Progenitor cell of endocrine pancreas (in vitro differentiated cells): ENCODE results near the gene PON3. TPM values are rescaled to one million over a fixed set of nuclear protein-coding genes. Genes with fewer than 3 reads are reported as not detected.

Experiments
- DNase-seq: peaks from one replicate; pipeline ENCODE4 v3.0.0; 2021; ENCODE audit warnings: low spot score; ENCODE audit not compliant: unreplicated experiment
- H3K27ac Mint-ChIP-seq: 2 replicates; pipeline ENCODE4 v1.8.0; 2021; ENCODE audit warnings: mild to moderate bottlenecking, moderate library complexity, mixed read lengths
- H3K27me3 Mint-ChIP-seq: 2 replicates; pipeline ENCODE4 v1.8.0; 2021; ENCODE audit warnings: mixed read lengths
- H3K36me3 Mint-ChIP-seq: 2 replicates; pipeline ENCODE4 v1.8.0; 2022; ENCODE audit warnings: mixed read lengths; ENCODE audit not compliant: insufficient read depth
- H3K4me1 Mint-ChIP-seq: 2 replicates; pipeline ENCODE4 v1.8.0; 2021; ENCODE audit warnings: low read depth, mixed read lengths
- H3K4me3 Mint-ChIP-seq: 2 replicates; pipeline ENCODE4 v1.8.0; 2021; ENCODE audit warnings: low read depth, mild to moderate bottlenecking, moderate library complexity, mixed read lengths
- H3K9me3 Mint-ChIP-seq: 2 replicates; pipeline ENCODE4 v1.8.0; 2021; ENCODE audit warnings: low read depth, mixed read lengths
- CTCF ChIP-seq: fragments of 200-600 bp; sonication (generic); IDR thresholded peaks from one replicate; pipeline ENCODE4 v1.5.0; 2021; ENCODE audit warnings: antibody characterized with exemption, mild to moderate bottlenecking; ENCODE audit not compliant: unreplicated experiment
- total RNA-seq: library from RNA; stranded (reverse); gene quantifications from 2 replicates; pipeline ENCODE4 v1.2.1, GENCODE V29; 2021

The PON3 gene
- total RNA-seq, 1 donor from 2014 or later, result 0.14 TPM

- H3K9me3 Mint-ChIP-seq, result no peaks in the 10 kb centered on the region
- no peak for TF ChIP-seq CTCF
- DNase-seq, result no peak
- H3K27me3 Mint-ChIP-seq, result no peaks in the 10 kb centered on the region
- H3K36me3 Mint-ChIP-seq, result peaks cover 1% of the 10 kb centered on the region
- peaks cover 6% of the 10 kb centered on the region for H3K4me1 Mint-ChIP-seq
- H3K27ac Mint-ChIP-seq, result no peak overlapping the region
- no peak overlapping the region for H3K4me3 Mint-ChIP-seq
Measured at GRCh38 chr7:95317966-95318365, 78.2 kb downstream of the PON3 start.

GRCh38 chr7:95317546-95317945, 78.6 kb downstream of the PON3 start:
- no peak overlapping the region for H3K27ac Mint-ChIP-seq
- H3K4me3 Mint-ChIP-seq, result no peak overlapping the region
- H3K27me3 Mint-ChIP-seq, result no peaks in the 10 kb centered on the region
- H3K36me3 Mint-ChIP-seq, result peaks cover 1% of the 10 kb centered on the region
- no peak for DNase-seq
- H3K9me3 Mint-ChIP-seq, result no peaks in the 10 kb centered on the region
- no peak for TF ChIP-seq CTCF
- H3K4me1 Mint-ChIP-seq, result peaks cover 6% of the 10 kb centered on the region

- Mint-ChIP-seq H3K9me3 (no peaks in the 10 kb centered on the region), H3K4me1 (peaks cover 6% of the 10 kb centered on the region), H3K4me3 (no peak overlapping the region), H3K36me3 (peaks cover 1% of the 10 kb centered on the region), H3K27me3 (no peaks in the 10 kb centered on the region), H3K27ac (no peak overlapping the region)
- DNase-seq, result no peak
- TF ChIP-seq CTCF, result no peak
Measured at GRCh38 chr7:95316588-95316987, 79.6 kb downstream of the PON3 start.

- DNase-seq, result no peak
- peaks cover 7% of the 10 kb centered on the region for H3K4me1 Mint-ChIP-seq
- TF ChIP-seq CTCF, result no peak
- H3K27me3 Mint-ChIP-seq, result no peaks in the 10 kb centered on the region
- no peak overlapping the region for H3K27ac Mint-ChIP-seq
- H3K9me3 Mint-ChIP-seq, result no peaks in the 10 kb centered on the region
- H3K36me3 Mint-ChIP-seq, result peaks cover 1% of the 10 kb centered on the region
- no peak overlapping the region for H3K4me3 Mint-ChIP-seq
Measured at GRCh38 chr7:95312561-95312960, 83.6 kb downstream of the PON3 start.

GRCh38 chr7:95311389-95311788, 84.8 kb downstream of the PON3 start:
- DNase-seq, result no peak
- Mint-ChIP-seq H3K27me3 (no peaks in the 10 kb centered on the region), H3K4me3 (no peak overlapping the region)

More at GRCh38 chr7:95311389-95311788, 84.8 kb downstream of the PON3 start:
- Mint-ChIP-seq H3K36me3 (peaks cover 1% of the 10 kb centered on the region), H3K27ac (no peak overlapping the region), H3K4me1 (peaks cover 6% of the 10 kb centered on the region), H3K9me3 (no peaks in the 10 kb centered on the region)
- TF ChIP-seq CTCF, result no peak
